CD4-positive, alpha-beta T cell (primary cell): Measurements from ENCODE around the gene FERMT2. TPM values are rescaled to one million over a fixed set of nuclear protein-coding genes. Genes with fewer than 3 reads are reported as not detected.
"Not testable (repeated sequence)": the region's sequence is repeated elsewhere in the genome, so short reads cannot be mapped to it uniquely, and the experiment has no call there.

Source experiments
- ATAC-seq: fragments of 200-7000 bp; cut with Tn5 transposase; one replicate; pipeline ENCODE4 v1.10.0; 2022; ENCODE audit warnings: mild to moderate bottlenecking; ENCODE audit not compliant: poor library complexity
- CTCF ChIA-PET: fragments of 350-600 bp; sonication (Branson Sonifier 250); formaldehyde crosslinking; loops from one replicate; lab custom pipeline; 2021; ENCODE audit warnings: antibody characterized with exemption, inconsistent platforms; lab: Charles Lee
- POLR2A ChIA-PET: fragments of 350-600 bp; sonication (Branson Sonifier 250); formaldehyde crosslinking; loops from one replicate; lab custom pipeline; 2021; ENCODE audit warnings: antibody characterized with exemption, inconsistent platforms; lab: Charles Lee
- DNase-seq, 14 experiments: peaks; one replicate each; pipeline ENCODE4 v3.0.0-alpha.2; 2013 to 2020; ENCODE audit warnings: mixed read lengths in 2 of 14
- H3K27ac ChIP-seq, 2 donors: one replicate each; pipeline versions ENCODE4 v1.5.1 to v1.7.0; 2013; ENCODE audit warnings: low read length in 2 of 2, low read depth in 1 of 2, mild to moderate bottlenecking in 1 of 2
- H3K27me3 ChIP-seq, 2 experiments: 1 replicate in 1 of 2; 2 replicates in 1 of 2; pipeline versions ENCODE4 v1.6.1 to v1.7.0; 2013; ENCODE audit warnings: low read length in 2 of 2, control low read depth in 1 of 2, mild to moderate bottlenecking in 1 of 2, moderate library complexity in 1 of 2; ENCODE audit not compliant: insufficient read depth in 2 of 2, control insufficient read depth in 1 of 2
- H3K36me3 ChIP-seq: one replicate; pipeline ENCODE4 v1.6.1; 2013; ENCODE audit warnings: low read length, control low read depth; ENCODE audit not compliant: insufficient read depth
- H3K4me1 ChIP-seq: one replicate; pipeline ENCODE4 v1.6.1; 2013; ENCODE audit warnings: low read length, control low read depth; ENCODE audit not compliant: insufficient read depth
- H3K4me3 ChIP-seq: one replicate; pipeline ENCODE4 v1.5.1; 2013; ENCODE audit warnings: mild to moderate bottlenecking, low read length, moderate library complexity
- H3K9me3 ChIP-seq, 2 experiments: 1 replicate in 1 of 2; 2 replicates in 1 of 2; pipeline versions ENCODE4 v1.6.1 to v1.7.0; 2013; ENCODE audit warnings: low read length in 2 of 2, mild to moderate bottlenecking in 2 of 2, control low read depth in 1 of 2, moderate library complexity in 1 of 2; ENCODE audit not compliant: control insufficient read depth in 1 of 2, insufficient read depth in 1 of 2
- H3K27ac Mint-ChIP-seq: one replicate; pipeline ENCODE4 v1.8.0; 2020; ENCODE audit warnings: mixed read lengths
- H3K27me3 Mint-ChIP-seq: one replicate; pipeline ENCODE4 v1.8.0; 2021; ENCODE audit warnings: mixed read lengths
- H3K36me3 Mint-ChIP-seq: one replicate; pipeline ENCODE4 v1.8.0; 2021; ENCODE audit warnings: low read depth, mixed read lengths
- H3K4me1 Mint-ChIP-seq: one replicate; pipeline ENCODE4 v1.8.0; 2021; ENCODE audit warnings: low read depth, mixed read lengths
- H3K4me3 Mint-ChIP-seq: one replicate; pipeline ENCODE4 v1.8.0; 2020; ENCODE audit warnings: mild to moderate bottlenecking, mixed read lengths
- H3K9me3 Mint-ChIP-seq: one replicate; pipeline ENCODE4 v1.8.0; 2020; ENCODE audit warnings: mixed read lengths
- CTCF ChIP-seq: fragments of 200-600 bp; IDR thresholded peaks from one replicate; pipeline ENCODE4 v1.8.0; 2022; ENCODE audit warnings: antibody characterized with exemption, mild to moderate bottlenecking
- intact Hi-C, 2 experiments: fragments of 100-400 bp; cut with DNase I in 1 of 2; cut with micrococcal nuclease in 1 of 2; formaldehyde crosslinking; loops; one replicate each; pipeline versions ENCODE4 v1.15.1 to v1.9.0; 2023 to 2025; cut with DNase I, micrococcal nuclease
- total RNA-seq, 174 experiments: library from RNA in 2 of 174; stranded (reverse) in 2 of 174; gene quantifications; one replicate each; pipeline ENCODE4 v1.2.3 and lab custom pipeline; 2021 to 2026

The FERMT2 gene
- total RNA-seq, 2 experiments from 2014 or later, result 0.44 to 0.61 TPM

GRCh38 chr14:52868911-52869618 lies 81.8 kb downstream of the FERMT2 start:
- ATAC-seq (no peak), DNase-seq (no peak)
- no peak overlapping the region for H3K27ac ChIP-seq
- Mint-ChIP-seq H3K27ac (no peak overlapping the region), H3K4me3 (no peak overlapping the region), H3K9me3 (no peaks in the 10 kb centered on the region), H3K4me1 (no peaks in the 10 kb centered on the region), H3K27me3 (no peaks in the 10 kb centered on the region), H3K36me3 (no peaks in the 10 kb centered on the region)
- TF ChIP-seq CTCF, result no peak
- ChIA-PET POLR2A (no interaction called here), CTCF (no interaction called here)
- no peaks in the 10 kb centered on the region for H3K27me3 ChIP-seq
- H3K9me3 ChIP-seq, result no peaks in the 10 kb centered on the region
- H3K4me3 ChIP-seq, result no peak overlapping the region
- no peaks in the 10 kb centered on the region for H3K4me1 ChIP-seq
- no peaks in the 10 kb centered on the region for H3K36me3 ChIP-seq
- intact Hi-C loops, result no loop called here

GRCh38 chr14:52864893-52865292 lies 86.0 kb downstream of the FERMT2 start:
- H3K4me3 Mint-ChIP-seq, H3K9me3 Mint-ChIP-seq, ATAC-seq, H3K4me3 ChIP-seq, DNase-seq, H3K27ac ChIP-seq, intact Hi-C loops, H3K9me3 ChIP-seq, H3K4me1 ChIP-seq, H3K27me3 Mint-ChIP-seq, H3K27ac Mint-ChIP-seq, H3K27me3 ChIP-seq, H3K36me3 Mint-ChIP-seq, H3K4me1 Mint-ChIP-seq, CTCF ChIA-PET, POLR2A ChIA-PET, H3K36me3 ChIP-seq: not testable (repeated sequence)

GRCh38 chr14:52863334-52863700 lies 87.5 kb downstream of the FERMT2 start:
- DNase-seq, result no peak
- CTCF ChIA-PET, result no interaction called here

More at GRCh38 chr14:52863334-52863700, 87.5 kb downstream of the FERMT2 start:
- Histone ChIP-seq H3K36me3 (no peaks in the 10 kb centered on the region), H3K4me1 (no peaks in the 10 kb centered on the region), H3K4me3 (no peak overlapping the region), H3K27ac (no peak overlapping the region), H3K27me3 (no peaks in the 10 kb centered on the region), H3K9me3 (no peaks in the 10 kb centered on the region)
- no peak for ATAC-seq
- Mint-ChIP-seq H3K4me3 (no peak overlapping the region), H3K4me1 (no peaks in the 10 kb centered on the region), H3K27me3 (no peaks in the 10 kb centered on the region), H3K9me3 (no peaks in the 10 kb centered on the region), H3K36me3 (no peaks in the 10 kb centered on the region), H3K27ac (no peak overlapping the region)
- intact Hi-C loops, result no loop called here
- POLR2A ChIA-PET, result no interaction called here
- no peak for TF ChIP-seq CTCF
